ENCODE data around the gene TASP1. TPM values are rescaled to one million over a fixed set of nuclear protein-coding genes. Genes with fewer than 3 reads are reported as not detected.

TASP1 gene
- total RNA-seq, 4 donors from 2014 or later = 6.6 to 21.5 (median 9.8) TPM

GRCh38 chr20:13344671-13345070 lies 294.1 kb downstream of the TASP1 start:
- no peaks in the 10 kb centered on the region for H3K4me1 ChIP-seq
- no peak for TF ChIP-seq POLR2A (IDR thresholded peaks at IDR 0.05)
- TF ChIP-seq, protein P1, sequence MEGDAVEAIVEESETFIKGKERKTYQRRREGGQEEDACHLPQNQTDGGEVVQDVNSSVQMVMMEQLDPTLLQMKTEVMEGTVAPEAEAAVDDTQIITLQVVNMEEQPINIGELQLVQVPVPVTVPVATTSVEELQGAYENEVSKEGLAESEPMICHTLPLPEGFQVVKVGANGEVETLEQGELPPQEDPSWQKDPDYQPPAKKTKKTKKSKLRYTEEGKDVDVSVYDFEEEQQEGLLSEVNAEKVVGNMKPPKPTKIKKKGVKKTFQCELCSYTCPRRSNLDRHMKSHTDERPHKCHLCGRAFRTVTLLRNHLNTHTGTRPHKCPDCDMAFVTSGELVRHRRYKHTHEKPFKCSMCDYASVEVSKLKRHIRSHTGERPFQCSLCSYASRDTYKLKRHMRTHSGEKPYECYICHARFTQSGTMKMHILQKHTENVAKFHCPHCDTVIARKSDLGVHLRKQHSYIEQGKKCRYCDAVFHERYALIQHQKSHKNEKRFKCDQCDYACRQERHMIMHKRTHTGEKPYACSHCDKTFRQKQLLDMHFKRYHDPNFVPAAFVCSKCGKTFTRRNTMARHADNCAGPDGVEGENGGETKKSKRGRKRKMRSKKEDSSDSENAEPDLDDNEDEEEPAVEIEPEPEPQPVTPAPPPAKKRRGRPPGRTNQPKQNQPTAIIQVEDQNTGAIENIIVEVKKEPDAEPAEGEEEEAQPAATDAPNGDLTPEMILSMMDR (IDR thresholded peaks at IDR 0.05) = no peak
- no peak overlapping the region for H3K27ac ChIP-seq
- no peaks in the 10 kb centered on the region for H3K36me3 ChIP-seq
- H3K27me3 ChIP-seq = no peaks in the 10 kb centered on the region
- H3K4me3 ChIP-seq = no peak overlapping the region
- no peak for DNase-seq
- H3K9me3 ChIP-seq = no peaks in the 10 kb centered on the region

- H3K4me3 ChIP-seq = no peak overlapping the region
- DNase-seq = no peak
- H3K27ac ChIP-seq = no peak overlapping the region
- no peaks in the 10 kb centered on the region for H3K9me3 ChIP-seq
- no peaks in the 10 kb centered on the region for H3K4me1 ChIP-seq
- no peak for TF ChIP-seq POLR2A (IDR thresholded peaks at IDR 0.05)
- TF ChIP-seq, protein P1 (IDR thresholded peaks at IDR 0.05) = no peak
- no peaks in the 10 kb centered on the region for H3K27me3 ChIP-seq
- H3K36me3 ChIP-seq = no peaks in the 10 kb centered on the region
Observed at GRCh38 chr20:13342469-13343242, 296.1 kb downstream of the TASP1 start.

GRCh38 chr20:13341737-13342393 lies 296.9 kb downstream of the TASP1 start:
- no peaks in the 10 kb centered on the region for H3K27me3 ChIP-seq
- H3K27ac ChIP-seq = no peak overlapping the region
- no peaks in the 10 kb centered on the region for H3K9me3 ChIP-seq
- no peaks in the 10 kb centered on the region for H3K4me1 ChIP-seq
- H3K4me3 ChIP-seq = no peak overlapping the region
- no peaks in the 10 kb centered on the region for H3K36me3 ChIP-seq
- TF ChIP-seq, protein P1 (IDR thresholded peaks at IDR 0.05) = no peak
- TF ChIP-seq POLR2A (IDR thresholded peaks at IDR 0.05) = no peak
- no peak for DNase-seq

DNA sequence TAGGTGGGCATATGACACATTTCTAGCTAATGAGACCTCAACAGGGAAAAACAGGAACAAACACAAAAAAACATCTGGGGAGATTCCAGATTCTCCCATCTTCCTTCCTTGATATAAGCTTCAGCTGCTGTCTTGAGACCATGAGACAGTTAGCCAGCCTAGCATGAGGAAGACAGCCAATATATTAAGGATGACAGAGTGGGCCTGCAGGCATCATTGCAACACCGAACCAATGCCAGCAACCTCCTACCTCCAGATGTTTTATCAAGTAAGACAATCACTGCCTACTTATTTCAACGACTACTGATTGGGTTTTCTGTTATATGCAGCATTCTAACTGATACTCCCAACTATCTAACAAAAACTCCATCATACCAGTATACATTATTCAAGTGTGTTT lies 298.6 kb downstream of the TASP1 start:
- Histone ChIP-seq H3K9me3 (no peaks in the 10 kb centered on the region), H3K4me1 (no peaks in the 10 kb centered on the region), H3K27me3 (no peaks in the 10 kb centered on the region), H3K36me3 (no peaks in the 10 kb centered on the region), H3K4me3 (no peak overlapping the region), H3K27ac (no peak overlapping the region)
- TF ChIP-seq, protein P1 (IDR thresholded peaks at IDR 0.05) = no peak
- TF ChIP-seq POLR2A (IDR thresholded peaks at IDR 0.05) = no peak
- DNase-seq = no peak

Other genes with a start within 250 kb of the TASP1 start
- 10 to 100 TPM in 2 of 4 donors, 1 to 10 TPM in 2; 7.9 to 26.4 (median 9.6) TPM for gene ESF1, start 146.0 kb upstream of the TASP1 start, total RNA-seq
- gene NDUFAF5, start 146.1 kb upstream of the TASP1 start, total RNA-seq = 10 to 100 TPM; 15.4 to 25.4 (median 23.0) TPM

Data from Peyer's patch (tissue), 4 donors.